NCI-H146 treated with DMSO at 0.1 percent for 48 hours (cell line): ENCODE measurements around the gene ALPL.
"Not testable (repeated sequence)": the region's sequence is repeated elsewhere in the genome, so short reads cannot be mapped to it uniquely, and the experiment has no call there.

ENCODE experiments used
- DNase-seq: peaks from one replicate; lab custom pipeline; 2025; ENCODE audit not compliant: unreplicated experiment; lab: John Stamatoyannopoulos, UW

Gene ALPL

GRCh38 chr1:21507511-21508270 lies 1.5 kb upstream of the ALPL start:
- no peak for DNase-seq

- DNase-seq = peak; percentile 1
These were observed 458 bp upstream of the ALPL start for GRCh38 chr1:21508580-21509350.

GRCh38 chr1:21510113-21510493 lies 880 bp downstream of the ALPL start:
- DNase-seq = no peak

- DNase-seq = no peak
These were observed 1.8 kb downstream of the ALPL start for GRCh38 chr1:21510885-21511578.

- no peak for DNase-seq
These were observed 2.6 kb downstream of the ALPL start for GRCh38 chr1:21511579-21512522.

- DNase-seq = no peak
These were observed 5.0 kb downstream of the ALPL start for GRCh38 chr1:21514245-21514644.

- DNase-seq = no peak
These were observed 8.0 kb downstream of the ALPL start for GRCh38 chr1:21517161-21517589.

GRCh38 chr1:21517660-21518480 lies 8.6 kb downstream of the ALPL start:
- no peak for DNase-seq

- no peak for DNase-seq
These were observed 9.7 kb downstream of the ALPL start for GRCh38 chr1:21518774-21519455.

GRCh38 chr1:21519486-21520070 lies 10.4 kb downstream of the ALPL start:
- not testable (repeated sequence) for DNase-seq

GRCh38 chr1:21520899-21521716 lies 11.9 kb downstream of the ALPL start:
- DNase-seq = no peak

- DNase-seq = no peak
These were observed 12.5 kb downstream of the ALPL start for GRCh38 chr1:21521717-21522060.

GRCh38 chr1:21522525-21523038 lies 13.4 kb downstream of the ALPL start:
- no peak for DNase-seq

GRCh38 chr1:21523297-21523813 lies 14.1 kb downstream of the ALPL start:
- no peak for DNase-seq

GRCh38 chr1:21524220-21524619 lies 15.0 kb downstream of the ALPL start:
- no peak for DNase-seq

GRCh38 chr1:21524686-21525339 lies 15.6 kb downstream of the ALPL start:
- no peak for DNase-seq

- no peak for DNase-seq
These were observed 16.1 kb downstream of the ALPL start for GRCh38 chr1:21525340-21525717.
